SK-N-MC (cell line): ENCODE data around the gene DENND6A.

Source experiments
- DNase-seq: peaks from one replicate; pipeline ENCODE4 v3.0.0-alpha.2; 2011; ENCODE audit warnings: low read depth, low spot score
- H3K27ac ChIP-seq: fragments of 200-600 bp; sonication (generic); 2 replicates; pipeline ENCODE4 v1.5.1; 2016; ENCODE audit warnings: mixed run types
- H3K36me3 ChIP-seq: fragments of 200-600 bp; sonication (generic); 2 replicates; pipeline ENCODE4 v1.6.1; 2017; ENCODE audit warnings: antibody characterized with exemption, low read length, mixed read lengths; ENCODE audit not compliant: insufficient read depth
- H3K4me3 ChIP-seq: fragments of 200-600 bp; sonication (generic); 2 replicates; pipeline ENCODE4 v1.5.1; 2016
- H3K9ac ChIP-seq: fragments of 200-600 bp; sonication (generic); 2 replicates; pipeline ENCODE4 v1.8.0; 2017; ENCODE audit warnings: mixed run types, mixed read lengths; ENCODE audit not compliant: insufficient read length
- H3K9me3 ChIP-seq: fragments of 200-600 bp; sonication (generic); 2 replicates; pipeline ENCODE4 v1.6.1; 2017; ENCODE audit warnings: low read depth, mild to moderate bottlenecking, antibody characterized with exemption, low read length, moderate library complexity, mixed read lengths
- EZH2 ChIP-seq: fragments of 200-600 bp; sonication (generic); IDR thresholded peaks from one replicate; pipeline ENCODE4 v1.6.1; 2017; ENCODE audit warnings: antibody characterized with exemption
- FOXP2 ChIP-seq: optimal IDR thresholded peaks from 2 replicates; pipeline ENCODE3; 2011; ENCODE audit warnings: mild to moderate bottlenecking, moderate library complexity; ENCODE audit not compliant: insufficient read depth; ENCODE audit errors: extremely low read length, control extremely low read depth
- POLR2AphosphoS5 ChIP-seq: IDR thresholded peaks from 2 replicates; pipeline ENCODE4 v1.6.1; 2012; ENCODE audit warnings: mild to moderate bottlenecking, low read depth, low read length, borderline replicate concordance

Gene DENND6A, protein sequence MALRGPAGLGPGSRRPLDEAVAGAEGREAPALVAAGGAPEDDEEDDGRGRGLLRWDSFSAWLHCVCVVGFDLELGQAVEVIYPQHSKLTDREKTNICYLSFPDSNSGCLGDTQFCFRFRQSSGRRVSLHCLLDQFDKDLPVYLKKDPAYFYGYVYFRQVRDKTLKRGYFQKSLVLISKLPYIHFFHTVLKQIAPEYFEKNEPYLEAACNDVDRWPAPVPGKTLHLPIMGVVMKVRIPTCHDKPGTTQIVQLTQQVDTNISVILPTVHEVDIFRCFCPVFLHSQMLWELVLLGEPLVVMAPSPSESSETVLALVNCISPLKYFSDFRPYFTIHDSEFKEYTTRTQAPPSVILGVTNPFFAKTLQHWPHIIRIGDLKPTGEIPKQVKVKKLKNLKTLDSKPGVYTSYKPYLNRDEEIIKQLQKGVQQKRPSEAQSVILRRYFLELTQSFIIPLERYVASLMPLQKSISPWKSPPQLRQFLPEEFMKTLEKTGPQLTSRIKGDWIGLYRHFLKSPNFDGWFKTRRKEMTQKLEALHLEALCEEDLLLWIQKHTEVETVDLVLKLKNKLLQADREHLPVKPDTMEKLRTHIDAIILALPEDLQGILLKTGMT

DNA sequence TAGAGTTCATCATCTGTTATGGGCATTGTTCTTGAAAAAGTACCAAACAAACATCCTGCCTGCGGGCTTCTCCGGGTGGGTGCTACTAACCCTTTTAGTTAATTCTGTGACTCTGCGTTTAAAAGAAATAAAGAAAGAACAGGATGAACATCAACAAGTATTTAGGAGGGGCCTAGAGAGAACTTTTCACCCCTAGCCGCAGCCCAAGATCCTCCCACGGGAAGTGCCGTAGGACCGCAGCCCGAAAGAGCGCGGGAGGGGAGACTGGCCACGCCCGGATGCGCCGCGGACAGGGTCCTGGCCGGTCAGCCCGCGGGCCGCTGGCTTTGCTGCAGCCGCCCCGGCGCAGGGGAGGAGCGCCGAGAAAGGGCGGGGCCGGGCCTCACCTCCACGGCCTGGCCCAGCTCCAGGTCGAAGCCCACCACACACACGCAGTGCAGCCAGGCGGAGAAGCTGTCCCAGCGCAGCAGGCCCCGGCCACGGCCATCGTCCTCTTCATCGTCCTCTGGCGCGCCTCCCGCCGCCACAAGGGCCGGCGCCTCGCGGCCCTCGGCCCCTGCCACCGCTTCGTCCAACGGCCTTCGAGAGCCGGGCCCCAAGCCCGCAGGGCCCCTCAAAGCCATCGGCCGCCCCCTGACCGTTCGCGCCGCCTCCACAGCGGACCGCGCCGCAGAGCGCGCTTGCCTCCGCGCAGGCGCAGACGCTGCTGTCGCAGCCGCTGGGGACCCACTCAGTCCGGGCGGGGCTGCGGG is at the start of gene DENND6A:
TSS of gene DENND6A (minus strand) at position 682 of the 752 bp plus-strand sequence. CDS start at position 623, 59 bp downstream.
- Histone ChIP-seq H3K4me3 (peak within 1 kb of the TSS; percentile 85), H3K27ac (0 out of 2 replicates have a peak within 1 kb of the TSS, but pooled peaks have one; percentile 36)

DNA sequence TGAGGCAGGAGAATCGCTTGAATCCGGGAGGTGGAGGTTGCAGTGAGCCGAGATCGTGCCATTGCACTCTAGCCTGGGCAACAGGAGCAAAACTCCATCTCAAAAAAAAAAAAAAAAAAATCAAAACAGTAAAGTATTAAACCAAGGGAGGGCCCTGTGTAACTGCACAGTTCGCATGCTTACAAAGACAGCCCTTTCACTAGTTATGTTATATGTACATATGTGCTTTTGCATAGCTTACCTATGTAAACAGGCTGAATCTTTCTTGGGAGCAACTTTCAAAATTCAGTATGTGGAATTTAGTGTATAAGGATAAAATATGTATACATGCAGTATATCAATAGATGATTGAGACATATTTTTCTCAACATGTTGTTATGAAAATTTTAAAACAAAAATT is 47.1 kb upstream of the DENND6A start:
- H3K27ac ChIP-seq = no peak overlapping the region
- TF ChIP-seq FOXP2 = no peak
- TF ChIP-seq EZH2 = no peak
- no peak for TF ChIP-seq POLR2AphosphoS5
- H3K9ac ChIP-seq = no peak overlapping the region
- H3K36me3 ChIP-seq = no peaks in the 10 kb centered on the region
- DNase-seq = no peak
- no peaks in the 10 kb centered on the region for H3K9me3 ChIP-seq
- H3K4me3 ChIP-seq = no peak overlapping the region

More for the DNA sequence above, at the start of gene DENND6A:
- Histone ChIP-seq H3K9ac (peak within 1 kb of the TSS; percentile 79), H3K9me3 (no peaks in the 10 kb centered on the region), H3K36me3 (no peaks in the 10 kb centered on the region)
- no peak for DNase-seq
- TF ChIP-seq EZH2 (no peak), POLR2AphosphoS5 (peak; percentile 93; the same call in 1 of the 2 replicates)

DNA sequence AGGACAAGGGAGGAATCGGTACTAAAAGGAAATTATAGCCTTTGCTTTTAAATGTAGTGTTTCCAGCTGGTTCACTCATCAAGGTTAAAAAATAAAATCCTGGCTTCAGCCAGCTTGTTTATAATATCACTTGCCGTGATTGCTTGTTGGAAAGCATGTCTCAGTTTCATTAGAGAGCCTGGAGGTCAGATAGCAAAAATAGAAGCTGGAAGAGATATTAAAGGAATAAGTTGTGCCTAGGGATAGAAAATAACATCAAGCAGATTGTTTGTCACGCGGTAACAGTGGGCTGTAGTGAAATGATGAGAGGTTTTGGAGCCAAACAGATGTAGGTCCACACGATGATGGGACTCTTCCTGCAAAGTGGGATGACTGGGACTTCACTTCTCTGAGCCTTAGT is 45.5 kb upstream of the DENND6A start:
- Histone ChIP-seq H3K27ac (no peak overlapping the region), H3K36me3 (no peaks in the 10 kb centered on the region), H3K9me3 (no peaks in the 10 kb centered on the region), H3K9ac (no peak overlapping the region), H3K4me3 (no peak overlapping the region)
- TF ChIP-seq POLR2AphosphoS5 = no peak
- no peak for TF ChIP-seq FOXP2
- no peak for TF ChIP-seq EZH2
- no peak for DNase-seq

DNA sequence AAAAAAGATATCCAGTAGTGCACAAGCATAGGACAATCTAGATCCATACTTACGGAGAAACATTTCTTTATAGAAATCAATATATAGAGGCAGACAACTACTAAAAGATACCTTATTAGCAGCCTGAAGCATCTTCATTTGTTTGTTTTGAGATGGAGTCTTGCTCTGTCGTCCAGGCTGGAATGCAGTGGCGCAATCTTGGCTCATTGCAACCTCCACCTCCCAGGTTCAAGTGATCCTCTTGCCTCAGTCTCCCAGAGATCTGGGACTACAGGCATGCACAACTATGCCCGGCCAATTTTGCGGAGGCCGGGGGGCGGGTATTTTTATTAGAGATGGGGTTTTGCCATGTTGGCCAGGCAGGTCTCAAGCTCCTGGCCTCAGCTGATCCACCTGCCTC is 45.0 kb upstream of the DENND6A start:
- DNase-seq = no peak
- H3K9ac ChIP-seq = no peak overlapping the region
- no peaks in the 10 kb centered on the region for H3K36me3 ChIP-seq
- no peaks in the 10 kb centered on the region for H3K9me3 ChIP-seq
- no peak overlapping the region for H3K27ac ChIP-seq
- H3K4me3 ChIP-seq = no peak overlapping the region
- TF ChIP-seq EZH2 (no peak), POLR2AphosphoS5 (no peak), FOXP2 (no peak)

DNA sequence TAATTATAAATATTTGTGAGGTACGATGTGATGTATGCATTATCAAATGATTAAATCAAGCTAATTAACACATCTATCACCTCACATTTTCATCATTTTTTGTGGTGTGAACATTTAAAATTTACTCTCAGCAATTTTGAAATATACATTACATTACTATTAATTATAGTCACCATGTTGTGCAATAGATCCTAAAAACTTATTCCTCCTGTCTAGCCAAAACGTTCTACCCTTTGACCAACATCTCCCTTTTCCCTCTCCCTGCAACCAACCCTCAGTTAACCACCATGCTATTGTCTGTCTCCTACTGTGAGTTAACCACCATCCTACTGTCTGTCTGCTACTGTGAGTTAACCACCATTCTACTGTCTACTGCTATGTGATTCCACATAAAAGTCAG is 42.5 kb upstream of the DENND6A start:
- H3K27ac ChIP-seq = no peak overlapping the region
- TF ChIP-seq POLR2AphosphoS5 (no peak), EZH2 (no peak), FOXP2 (no peak)
- no peaks in the 10 kb centered on the region for H3K9me3 ChIP-seq
- no peaks in the 10 kb centered on the region for H3K36me3 ChIP-seq
- H3K4me3 ChIP-seq = no peak overlapping the region
- no peak for DNase-seq
- H3K9ac ChIP-seq = no peak overlapping the region

DNA sequence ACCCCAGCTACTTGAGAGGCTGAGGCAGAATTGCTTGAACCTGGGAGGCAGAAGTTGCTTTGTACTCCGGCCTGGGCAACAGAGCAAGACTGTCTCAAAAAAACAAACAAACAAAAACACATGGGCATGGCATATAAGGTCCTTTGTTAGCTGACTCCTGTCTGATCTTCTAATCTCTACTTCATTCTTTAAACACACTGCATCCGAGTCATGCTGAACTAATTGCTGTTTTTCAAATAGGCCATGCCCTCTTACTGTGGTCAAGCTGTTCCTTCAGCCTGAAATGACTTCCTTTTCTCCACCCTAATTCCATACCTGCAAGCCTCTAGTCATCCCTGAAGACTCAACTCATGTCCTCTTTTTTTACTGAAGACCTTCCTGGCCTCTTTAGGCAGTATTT is 40.9 kb upstream of the DENND6A start:
- TF ChIP-seq EZH2 (no peak), POLR2AphosphoS5 (no peak), FOXP2 (no peak)
- H3K9me3 ChIP-seq = no peaks in the 10 kb centered on the region
- no peak overlapping the region for H3K27ac ChIP-seq
- DNase-seq = no peak
- no peak overlapping the region for H3K4me3 ChIP-seq
- no peak overlapping the region for H3K9ac ChIP-seq
- H3K36me3 ChIP-seq = no peaks in the 10 kb centered on the region

DNA sequence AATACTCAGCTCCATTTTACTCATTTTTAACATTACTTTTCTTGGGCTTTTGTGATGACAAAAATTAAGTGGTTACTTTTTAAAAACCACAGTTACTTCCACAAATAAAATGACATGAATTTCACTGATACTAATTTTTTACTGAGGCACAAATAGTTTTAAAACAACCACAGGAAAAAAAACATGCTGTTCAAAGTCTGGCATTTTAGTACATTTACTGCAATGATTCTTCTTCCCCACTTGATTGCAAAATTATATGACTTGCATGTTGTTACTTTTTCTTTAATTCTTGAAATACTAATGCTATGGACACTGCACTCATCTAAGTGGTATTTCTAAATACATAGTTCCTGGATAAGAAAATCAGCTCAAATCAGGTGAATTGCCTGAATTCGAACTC is 38.4 kb upstream of the DENND6A start:
- Histone ChIP-seq H3K9ac (no peak overlapping the region), H3K27ac (no peak overlapping the region), H3K4me3 (no peak overlapping the region), H3K36me3 (no peaks in the 10 kb centered on the region), H3K9me3 (no peaks in the 10 kb centered on the region)
- TF ChIP-seq FOXP2 (no peak), EZH2 (no peak), POLR2AphosphoS5 (no peak)
- no peak for DNase-seq

DNA sequence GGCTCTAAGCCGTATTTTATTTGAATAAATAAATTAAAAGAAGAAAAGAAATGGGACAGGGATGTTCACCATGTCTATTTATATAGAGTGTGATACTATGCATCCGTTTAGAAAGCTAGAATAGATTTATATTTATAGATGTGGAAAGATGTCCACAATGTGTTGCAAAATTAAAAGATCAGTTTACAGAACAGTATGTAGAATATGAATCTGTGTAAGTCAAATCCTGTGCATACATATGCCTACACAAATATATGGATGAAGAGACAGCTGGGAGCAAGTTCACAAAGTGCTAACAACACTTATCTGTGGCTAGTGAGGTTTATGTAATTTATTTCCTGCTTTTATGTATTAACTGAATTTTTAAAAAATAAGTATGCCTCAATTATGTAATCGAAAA is 37.8 kb upstream of the DENND6A start:
- Histone ChIP-seq H3K9me3 (no peaks in the 10 kb centered on the region), H3K9ac (no peak overlapping the region), H3K27ac (no peak overlapping the region), H3K4me3 (no peak overlapping the region), H3K36me3 (no peaks in the 10 kb centered on the region)
- TF ChIP-seq EZH2 = no peak
- TF ChIP-seq POLR2AphosphoS5 = no peak
- no peak for TF ChIP-seq FOXP2
- no peak for DNase-seq
